B cell (primary cell): ENCODE results near the gene XPO6. TPM values are rescaled to one million over a fixed set of nuclear protein-coding genes. Genes with fewer than 3 reads are reported as not detected.

Source experiments
- ATAC-seq: fragments of 200-7000 bp; cut with Tn5 transposase; one replicate; pipeline ENCODE4 v1.10.0; 2021; ENCODE audit warnings: low read depth, mild to moderate bottlenecking, moderate number of reproducible peaks, moderate library complexity
- CTCF ChIA-PET: fragments of 350-600 bp; sonication (Branson Sonifier 250); formaldehyde crosslinking; loops from one replicate; lab custom pipeline; 2021; ENCODE audit warnings: antibody characterized with exemption, inconsistent platforms; lab: Charles Lee
- POLR2A ChIA-PET: fragments of 350-600 bp; sonication (Branson Sonifier 250); formaldehyde crosslinking; loops from one replicate; lab custom pipeline; 2021; ENCODE audit warnings: antibody characterized with exemption; lab: Charles Lee
- DNase-seq: peaks from one replicate; pipeline ENCODE4 v3.0.0; 2013
- H2AFZ ChIP-seq: 2 replicates; pipeline ENCODE4 v1.6.1; 2012; ENCODE audit warnings: mild to moderate bottlenecking, low read depth, low read length; ENCODE audit not compliant: insufficient read depth, poor library complexity, severe bottlenecking
- H3K27ac ChIP-seq, 2 donors: 1 replicate in 1 of 2; 2 replicates in 1 of 2; pipeline ENCODE4 v1.5.1; 2012 to 2013; ENCODE audit warnings: low read length in 2 of 2, mild to moderate bottlenecking in 2 of 2, moderate library complexity in 1 of 2
- H3K27me3 ChIP-seq, 4 experiments: fragments of 200-600 bp in 1 of 4; sonication (generic) in 1 of 4; replicated peaks in 1 of 4; 1 replicate in 2 of 4; 2 replicates in 2 of 4; pipeline versions ENCODE4 v1.6.1 to v1.7.0; 2013 to 2016; ENCODE audit warnings: low read length in 3 of 4, mild to moderate bottlenecking in 2 of 4, mixed read lengths in 1 of 4, moderate library complexity in 1 of 4; ENCODE audit not compliant: insufficient read depth in 4 of 4, control insufficient read depth in 3 of 4; ENCODE audit errors: control extremely low read depth in 1 of 4
- H3K36me3 ChIP-seq, 2 experiments: replicated peaks in 1 of 2; 1 replicate in 1 of 2; 2 replicates in 1 of 2; pipeline versions ENCODE4 v1.6.1 to v1.7.1; 2013; ENCODE audit warnings: low read length in 1 of 2; ENCODE audit not compliant: insufficient read depth in 2 of 2, control insufficient read depth in 1 of 2; ENCODE audit errors: control extremely low read depth in 1 of 2, extremely low read depth in 1 of 2
- H3K4me1 ChIP-seq, 2 donors: fragments of 200-600 bp in 1 of 2; sonication (generic) in 1 of 2; 1 replicate in 1 of 2; 2 replicates in 1 of 2; pipeline versions ENCODE4 v1.5.1 to v1.6.1; 2013 to 2017; ENCODE audit warnings: low read length in 2 of 2; ENCODE audit not compliant: control insufficient read depth in 2 of 2, insufficient read depth in 2 of 2
- H3K4me2 ChIP-seq: replicated peaks from 2 replicates; pipeline ENCODE3; 2012; ENCODE audit warnings: mild to moderate bottlenecking, low read depth, low read length; ENCODE audit not compliant: poor library complexity, severe bottlenecking
- H3K4me3 ChIP-seq, 5 experiments: fragments of 200-600 bp in 1 of 5; sonication (generic) in 1 of 5; 1 replicate in 3 of 5; 2 replicates in 2 of 5; pipeline versions ENCODE4 v1.5.1 to v1.7.0; 2011 to 2016; ENCODE audit warnings: low read length in 4 of 5, mild to moderate bottlenecking in 4 of 5, low read depth in 2 of 5, control low read depth in 1 of 5, moderate library complexity in 1 of 5; ENCODE audit not compliant: insufficient read depth in 1 of 5; ENCODE audit errors: control extremely low read depth in 1 of 5, extremely low read depth in 1 of 5
- H3K79me2 ChIP-seq: fragments of 200-600 bp; sonication (generic); one replicate; pipeline ENCODE4 v1.6.0; 2016; ENCODE audit warnings: low read length; ENCODE audit not compliant: control insufficient read depth, insufficient read depth
- H3K9ac ChIP-seq: fragments of 200-600 bp; sonication (generic); 2 replicates; pipeline ENCODE4 v1.6.1; 2017; ENCODE audit warnings: mild to moderate bottlenecking, low read length, moderate library complexity
- H3K9me3 ChIP-seq, 3 donors: one replicate each; pipeline versions ENCODE4 v1.6.1 to v1.7.1; 2013; ENCODE audit warnings: low read length in 2 of 3; ENCODE audit not compliant: control insufficient read depth in 2 of 3, insufficient read depth in 1 of 3; ENCODE audit errors: control extremely low read depth in 1 of 3
- H4K20me1 ChIP-seq: 2 replicates; pipeline ENCODE4 v1.6.0; 2012; ENCODE audit warnings: mild to moderate bottlenecking, low read length; ENCODE audit not compliant: insufficient read depth, control insufficient read depth, poor library complexity, severe bottlenecking
- H3K27ac Mint-ChIP-seq: one replicate; pipeline ENCODE4 v1.8.0; 2021; ENCODE audit warnings: mixed read lengths
- H3K27me3 Mint-ChIP-seq: one replicate; pipeline ENCODE4 v1.8.0; 2021; ENCODE audit warnings: mixed read lengths
- H3K4me1 Mint-ChIP-seq: one replicate; pipeline ENCODE4 v1.8.0; 2021; ENCODE audit warnings: mixed read lengths
- H3K4me3 Mint-ChIP-seq: one replicate; pipeline ENCODE4 v1.8.0; 2021; ENCODE audit warnings: mixed read lengths
- H3K9me3 Mint-ChIP-seq: one replicate; pipeline ENCODE4 v1.8.0; 2022; ENCODE audit warnings: mixed read lengths; ENCODE audit not compliant: insufficient read depth
- EZH2 ChIP-seq: IDR thresholded peaks from 2 replicates; pipeline ENCODE4 v1.6.1; 2012; ENCODE audit warnings: borderline replicate concordance, low read depth, mild to moderate bottlenecking, moderate library complexity, low read length; ENCODE audit not compliant: insufficient read depth, poor library complexity, severe bottlenecking
- WGBS: methylation state at CpG from one replicate; pipeline ENCODE4 v1.1.5; 2013; ENCODE audit warnings: missing lambda C conversion rate; ENCODE audit not compliant: insufficient coverage; 5-methylcytosine and 5-hydroxymethylcytosine counted together
- intact Hi-C: fragments of 100-400 bp; cut with micrococcal nuclease; formaldehyde crosslinking; loops from one replicate; pipeline ENCODE4 v1.10.0; 2022
- polyA plus RNA-seq: library from polyadenylated mRNA; depleted of rRNA; stranded (reverse); fragments of >200 nt; gene quantifications from 2 replicates; pipeline ENCODE4 v1.2.3, GENCODE V29; 2012
- total RNA-seq, 2 donors: library from RNA; stranded (reverse); fragments of 120-200 nt in 1 of 2; gene quantifications; 1 replicate in 1 of 2; 2 replicates in 1 of 2; pipeline versions ENCODE4 v1.2.3 to v1.2.4, GENCODE V29; 2013 to 2022
- TF ChIP-seq, protein P1 (sequence below): fragments of 200-600 bp; IDR thresholded peaks from one replicate; pipeline ENCODE4 v1.8.0; 2022; ENCODE audit warnings: antibody characterized with exemption, mild to moderate bottlenecking

Gene XPO6
- total and polyA plus RNA-seq, 2 donors (not counting 1 experiment from before 2014, with no cell fraction given) = 259 to 303 TPM

DNA sequence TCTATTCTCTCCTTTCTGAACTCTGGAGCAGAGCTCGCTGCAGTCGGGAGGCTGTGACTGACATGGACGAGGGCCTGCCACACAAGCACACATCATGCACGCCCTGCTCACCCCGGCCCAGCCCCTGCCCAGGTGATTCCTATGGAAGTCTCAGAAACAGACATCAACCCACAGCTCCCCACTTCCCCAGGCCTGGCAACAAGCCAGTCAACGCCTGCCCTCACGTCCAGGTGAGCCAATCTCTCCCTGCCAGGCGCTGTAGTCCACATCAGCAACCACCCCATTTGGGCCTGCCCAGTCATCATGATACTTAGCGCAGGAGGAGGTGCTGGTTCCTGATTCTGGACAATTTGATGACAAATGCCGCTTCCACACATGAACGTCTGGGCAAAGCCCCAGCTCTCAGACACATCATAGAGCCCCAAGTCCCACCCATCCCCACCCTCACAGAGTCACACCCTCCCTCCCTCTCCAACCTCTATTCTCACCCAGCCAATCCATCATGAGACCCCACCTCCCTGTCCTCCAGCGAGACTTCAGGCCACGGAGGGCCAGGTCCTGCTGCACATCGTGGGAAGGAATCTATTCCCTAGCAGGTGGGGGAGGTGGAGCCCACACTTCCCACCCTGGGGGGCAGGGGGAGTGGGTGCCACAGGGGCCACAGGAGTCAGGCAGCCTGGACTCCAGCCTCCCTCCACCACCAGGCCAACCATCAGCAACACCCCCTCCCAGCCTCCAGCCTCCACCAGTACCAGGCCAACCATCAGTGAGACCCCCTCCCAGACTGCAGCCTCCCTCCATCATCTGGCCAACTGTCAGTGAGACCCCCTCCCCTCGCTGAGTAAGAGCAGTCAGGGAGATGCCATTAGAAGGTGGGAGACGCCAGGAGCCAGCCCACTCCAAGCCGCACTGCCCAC, 114.5 kb downstream of the XPO6 start:
- peaks cover 0 to 49% of the 10 kb centered on the region in 2 experiments for H3K36me3 ChIP-seq
- no peak overlapping the region for H3K27ac Mint-ChIP-seq

DNA sequence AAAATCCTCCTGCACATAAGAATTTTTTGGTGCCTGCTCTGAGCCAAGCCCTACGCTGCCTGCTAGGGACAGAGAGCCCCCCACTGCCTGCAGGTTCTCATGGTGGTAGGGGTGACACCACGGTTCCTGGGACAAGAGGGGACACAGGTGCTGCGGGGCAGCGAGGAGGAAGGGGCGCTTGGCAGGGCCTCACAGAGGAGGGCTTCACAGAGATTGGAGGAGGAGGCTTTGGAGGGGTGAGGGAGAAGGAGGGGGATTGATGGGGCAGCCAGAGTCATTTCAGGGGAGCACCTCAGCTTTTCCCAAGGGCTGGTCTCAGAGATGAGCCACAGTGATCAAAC, 118.4 kb downstream of the XPO6 start:
- TF ChIP-seq, protein P1, sequence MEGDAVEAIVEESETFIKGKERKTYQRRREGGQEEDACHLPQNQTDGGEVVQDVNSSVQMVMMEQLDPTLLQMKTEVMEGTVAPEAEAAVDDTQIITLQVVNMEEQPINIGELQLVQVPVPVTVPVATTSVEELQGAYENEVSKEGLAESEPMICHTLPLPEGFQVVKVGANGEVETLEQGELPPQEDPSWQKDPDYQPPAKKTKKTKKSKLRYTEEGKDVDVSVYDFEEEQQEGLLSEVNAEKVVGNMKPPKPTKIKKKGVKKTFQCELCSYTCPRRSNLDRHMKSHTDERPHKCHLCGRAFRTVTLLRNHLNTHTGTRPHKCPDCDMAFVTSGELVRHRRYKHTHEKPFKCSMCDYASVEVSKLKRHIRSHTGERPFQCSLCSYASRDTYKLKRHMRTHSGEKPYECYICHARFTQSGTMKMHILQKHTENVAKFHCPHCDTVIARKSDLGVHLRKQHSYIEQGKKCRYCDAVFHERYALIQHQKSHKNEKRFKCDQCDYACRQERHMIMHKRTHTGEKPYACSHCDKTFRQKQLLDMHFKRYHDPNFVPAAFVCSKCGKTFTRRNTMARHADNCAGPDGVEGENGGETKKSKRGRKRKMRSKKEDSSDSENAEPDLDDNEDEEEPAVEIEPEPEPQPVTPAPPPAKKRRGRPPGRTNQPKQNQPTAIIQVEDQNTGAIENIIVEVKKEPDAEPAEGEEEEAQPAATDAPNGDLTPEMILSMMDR = no peak
- TF ChIP-seq EZH2 = no peak
- intact Hi-C loops = no loop called here
- no peaks in the 10 kb centered on the region for H3K9me3 Mint-ChIP-seq
- Histone ChIP-seq H3K4me1 (no peaks in the 10 kb centered on the region), H3K4me3 (no peak overlapping the region), H3K27me3 (no peaks in the 10 kb centered on the region), H4K20me1 (peaks cover 20% of the 10 kb centered on the region), H3K79me2 (no peaks in the 10 kb centered on the region), H3K9ac (no peak overlapping the region), H3K9me3 (no peaks in the 10 kb centered on the region), H2AFZ (no peak overlapping the region), H3K4me2 (no peak overlapping the region), H3K27ac (no peak overlapping the region), H3K36me3 (peaks cover 0 to 14% of the 10 kb centered on the region in 2 experiments)
- POLR2A ChIA-PET = no interaction called here
- no peaks in the 10 kb centered on the region for H3K27me3 Mint-ChIP-seq
- DNase-seq (no peak), ATAC-seq (no peak)
- no peak overlapping the region for H3K4me3 Mint-ChIP-seq
- WGBS = 91% methylated on average over 5 of the region's 5 CpGs
- H3K4me1 Mint-ChIP-seq = peaks cover 2% of the 10 kb centered on the region
- CTCF ChIA-PET = no interaction called here
- no peak overlapping the region for H3K27ac Mint-ChIP-seq

More for the DNA sequence above, 114.5 kb downstream of the XPO6 start:
- H3K4me3 Mint-ChIP-seq = no peak overlapping the region
- H3K27me3 Mint-ChIP-seq = no peaks in the 10 kb centered on the region
- Histone ChIP-seq H3K27ac (no peak overlapping the region), H3K9me3 (no peaks in the 10 kb centered on the region), H3K9ac (no peak overlapping the region), H3K4me3 (no peak overlapping the region), H3K27me3 (no peaks in the 10 kb centered on the region), H4K20me1 (peaks cover 18% of the 10 kb centered on the region), H3K4me1 (no peaks in the 10 kb centered on the region), H3K4me2 (no peak overlapping the region), H2AFZ (no peak overlapping the region), H3K79me2 (no peaks in the 10 kb centered on the region)
- no peak for ATAC-seq
- intact Hi-C loops = no loop called here
- no peak for DNase-seq
- CTCF ChIA-PET = no interaction called here
- no peaks in the 10 kb centered on the region for H3K4me1 Mint-ChIP-seq
- H3K9me3 Mint-ChIP-seq = no peaks in the 10 kb centered on the region
- TF ChIP-seq EZH2 = no peak
- TF ChIP-seq, protein P1 = no peak
- POLR2A ChIA-PET = no interaction called here
- WGBS = 93% methylated on average over 13 of the region's 17 CpGs
